Measurements from ENCODE around the gene ERF. TPM values are rescaled to one million over a fixed set of nuclear protein-coding genes. Genes with fewer than 3 reads are reported as not detected.

Gene ERF
- 157 TPM for polyA plus RNA-seq (2012; ENCODE audit: insufficient read length, low read depth)

DNA sequence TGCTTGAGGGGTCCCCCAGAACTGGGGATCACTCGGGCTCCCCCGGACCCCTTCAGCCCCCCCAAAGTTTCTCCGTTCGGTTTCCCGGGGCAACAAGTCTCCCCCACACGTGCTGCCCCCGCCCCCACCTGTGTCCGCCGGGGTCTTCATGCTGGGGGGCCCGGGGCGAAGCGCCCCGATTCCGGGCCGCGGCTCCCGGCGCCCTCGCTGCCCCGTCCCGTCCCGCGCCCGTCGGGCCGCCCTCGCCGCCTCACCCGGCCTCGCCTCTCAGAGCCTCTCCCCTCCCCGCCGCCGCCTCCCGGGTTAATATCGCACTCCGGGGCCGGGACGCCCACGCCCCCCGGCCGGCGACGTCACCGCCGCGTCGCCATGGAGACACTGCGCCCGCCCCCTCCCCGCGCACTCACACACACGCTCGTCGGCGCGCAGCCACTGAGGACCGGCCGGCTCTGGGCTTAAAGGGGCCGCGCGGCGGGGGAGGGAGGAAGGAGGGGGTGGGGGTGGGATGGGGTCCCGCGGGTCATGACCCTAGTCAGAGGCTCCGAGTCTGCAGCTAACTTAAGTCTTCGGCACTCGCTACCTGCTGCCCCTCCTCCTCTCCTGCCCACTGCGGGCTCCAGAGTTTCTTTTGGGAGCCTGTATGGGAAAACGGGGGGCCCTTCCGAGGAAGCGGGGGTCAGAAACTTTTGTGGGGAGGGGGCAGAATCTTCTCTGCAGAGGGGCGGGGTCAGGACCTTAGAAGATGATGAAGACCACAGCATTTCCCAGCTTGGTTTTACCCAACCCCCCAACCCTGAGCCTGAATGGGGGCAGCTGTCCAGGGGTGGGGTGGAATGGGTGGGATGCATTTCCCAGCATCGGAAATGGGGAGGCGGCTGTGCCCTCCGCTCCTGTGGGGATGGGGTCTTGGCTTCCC is at the start of gene ERF:
Gene ERF (minus strand): TSS at position 279 of the 916 bp plus-strand sequence. CDS start 129 bp downstream, at position 150.
- TF ChIP-seq, protein P1, sequence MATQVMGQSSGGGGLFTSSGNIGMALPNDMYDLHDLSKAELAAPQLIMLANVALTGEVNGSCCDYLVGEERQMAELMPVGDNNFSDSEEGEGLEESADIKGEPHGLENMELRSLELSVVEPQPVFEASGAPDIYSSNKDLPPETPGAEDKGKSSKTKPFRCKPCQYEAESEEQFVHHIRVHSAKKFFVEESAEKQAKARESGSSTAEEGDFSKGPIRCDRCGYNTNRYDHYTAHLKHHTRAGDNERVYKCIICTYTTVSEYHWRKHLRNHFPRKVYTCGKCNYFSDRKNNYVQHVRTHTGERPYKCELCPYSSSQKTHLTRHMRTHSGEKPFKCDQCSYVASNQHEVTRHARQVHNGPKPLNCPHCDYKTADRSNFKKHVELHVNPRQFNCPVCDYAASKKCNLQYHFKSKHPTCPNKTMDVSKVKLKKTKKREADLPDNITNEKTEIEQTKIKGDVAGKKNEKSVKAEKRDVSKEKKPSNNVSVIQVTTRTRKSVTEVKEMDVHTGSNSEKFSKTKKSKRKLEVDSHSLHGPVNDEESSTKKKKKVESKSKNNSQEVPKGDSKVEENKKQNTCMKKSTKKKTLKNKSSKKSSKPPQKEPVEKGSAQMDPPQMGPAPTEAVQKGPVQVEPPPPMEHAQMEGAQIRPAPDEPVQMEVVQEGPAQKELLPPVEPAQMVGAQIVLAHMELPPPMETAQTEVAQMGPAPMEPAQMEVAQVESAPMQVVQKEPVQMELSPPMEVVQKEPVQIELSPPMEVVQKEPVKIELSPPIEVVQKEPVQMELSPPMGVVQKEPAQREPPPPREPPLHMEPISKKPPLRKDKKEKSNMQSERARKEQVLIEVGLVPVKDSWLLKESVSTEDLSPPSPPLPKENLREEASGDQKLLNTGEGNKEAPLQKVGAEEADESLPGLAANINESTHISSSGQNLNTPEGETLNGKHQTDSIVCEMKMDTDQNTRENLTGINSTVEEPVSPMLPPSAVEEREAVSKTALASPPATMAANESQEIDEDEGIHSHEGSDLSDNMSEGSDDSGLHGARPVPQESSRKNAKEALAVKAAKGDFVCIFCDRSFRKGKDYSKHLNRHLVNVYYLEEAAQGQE (IDR thresholded peaks at IDR 0.05; ENCODE audit: insufficient read depth in 1 of 2, low read depth in 2 of 2, low read length in 2 of 2), result no peak
- TF ChIP-seq TAF1 (IDR thresholded peaks at IDR 0.05; ENCODE audit: borderline replicate concordance, insufficient read depth, low read length), result peak; percentile 86
- peak; percentile 85 for TF ChIP-seq POLR2AphosphoS5 (IDR thresholded peaks at IDR 0.05; ENCODE audit: low read depth, low read length)
- TF ChIP-seq SIN3A (IDR thresholded peaks at IDR 0.05; ENCODE audit: borderline replicate concordance, insufficient read depth, low read length), result peak; percentile 85; the same call in 1 of the 2 replicates
- TF ChIP-seq FOXP2 (optimal IDR thresholded peaks at IDR 0.05; ENCODE audit: borderline replicate concordance, extremely low read depth, extremely low read length, insufficient read depth), result no peak

DNA sequence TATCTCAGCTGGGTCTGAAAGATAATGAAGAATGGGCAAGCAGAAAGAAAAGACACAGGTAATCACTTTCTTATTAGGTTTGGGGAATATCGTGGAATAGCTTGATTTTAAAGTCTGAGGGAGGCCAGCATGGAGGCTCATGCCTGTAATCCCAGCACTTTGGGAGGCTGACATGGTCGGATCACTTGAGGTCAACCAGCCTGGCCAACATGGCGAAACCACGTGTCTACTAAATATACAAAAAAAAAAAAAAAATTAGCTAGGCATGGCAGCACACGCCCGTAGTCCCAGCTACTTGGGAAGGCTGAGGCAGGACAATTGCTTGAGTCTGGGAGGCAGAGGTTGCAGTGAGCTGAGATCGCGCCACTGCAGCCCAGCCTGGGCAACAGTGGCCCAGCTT is 48.9 kb upstream of the ERF start:
- TF ChIP-seq, protein P1 (IDR thresholded peaks at IDR 0.05; ENCODE audit: insufficient read depth in 1 of 2, low read depth in 2 of 2, low read length in 2 of 2), result no peak
- no peak for TF ChIP-seq TAF1 (IDR thresholded peaks at IDR 0.05; ENCODE audit: borderline replicate concordance, insufficient read depth, low read length)
- no peak for TF ChIP-seq SIN3A (IDR thresholded peaks at IDR 0.05; ENCODE audit: borderline replicate concordance, insufficient read depth, low read length)
- TF ChIP-seq FOXP2 (optimal IDR thresholded peaks at IDR 0.05; ENCODE audit: borderline replicate concordance, extremely low read depth, extremely low read length, insufficient read depth), result no peak
- TF ChIP-seq POLR2AphosphoS5 (IDR thresholded peaks at IDR 0.05; ENCODE audit: low read depth, low read length), result no peak

DNA sequence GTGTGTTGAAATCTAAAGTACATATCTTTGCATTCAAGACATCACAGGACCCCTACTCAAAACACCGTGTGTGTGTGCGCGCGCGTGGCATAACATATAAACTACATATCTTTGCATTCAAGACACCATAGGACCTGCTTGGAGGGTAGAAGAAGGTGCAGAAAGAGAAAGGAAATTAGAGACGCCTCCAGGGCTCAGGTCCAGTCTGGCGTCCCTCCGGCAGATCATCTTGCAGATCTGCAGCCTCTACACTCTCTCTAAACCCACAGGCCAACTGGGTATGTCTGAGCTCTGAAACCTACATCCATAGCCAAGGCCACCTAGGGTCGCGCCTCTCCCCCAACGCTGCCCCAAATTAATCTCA is 48.2 kb upstream of the ERF start:
- TF ChIP-seq SIN3A (IDR thresholded peaks at IDR 0.05; ENCODE audit: borderline replicate concordance, insufficient read depth, low read length) (0 out of 2 replicates have a peak, but pooled peaks have one; percentile 15), TAF1 (IDR thresholded peaks at IDR 0.05; ENCODE audit: borderline replicate concordance, insufficient read depth, low read length) (no peak)

DNA sequence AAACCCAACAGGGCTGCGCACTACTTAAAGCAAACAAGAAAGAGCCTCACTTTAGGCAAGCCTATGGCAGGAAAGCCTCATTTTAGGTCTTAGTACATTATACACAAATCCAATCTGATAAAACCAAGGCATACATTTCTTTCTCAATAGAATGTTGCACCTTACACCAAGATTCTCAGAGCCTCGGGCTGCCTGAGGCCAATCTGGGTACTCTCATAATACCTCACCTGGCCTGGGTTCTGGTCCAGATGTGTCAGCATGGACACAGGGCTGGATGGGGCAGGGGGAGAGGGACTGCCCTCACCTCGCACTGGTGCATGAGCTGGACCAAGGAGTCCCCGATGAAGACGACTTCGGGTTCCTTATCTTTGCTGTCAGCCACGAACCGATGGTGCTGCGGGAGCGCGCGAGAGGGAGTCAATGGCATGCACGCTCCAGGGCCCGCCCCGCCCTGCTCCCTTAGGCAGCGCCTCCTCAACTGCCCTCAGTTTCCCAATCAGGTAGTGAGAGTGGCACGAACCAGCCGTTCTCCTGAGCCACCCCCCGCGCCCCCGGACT is 46.8 kb upstream of the ERF start, which contains the start of gene PRR19:
Gene PRR19 (plus strand): TSS at position 487 of the 558 bp plus-strand sequence. CDS start 7,453 bp downstream, outside the sequence.
- TF ChIP-seq, protein P1 (IDR thresholded peaks at IDR 0.05; ENCODE audit: insufficient read depth in 1 of 2, low read depth in 2 of 2, low read length in 2 of 2), result no peak
- 0 out of 2 replicates have a peak, but pooled peaks have one; percentile 15 for TF ChIP-seq SIN3A (IDR thresholded peaks at IDR 0.05; ENCODE audit: borderline replicate concordance, insufficient read depth, low read length)

DNA sequence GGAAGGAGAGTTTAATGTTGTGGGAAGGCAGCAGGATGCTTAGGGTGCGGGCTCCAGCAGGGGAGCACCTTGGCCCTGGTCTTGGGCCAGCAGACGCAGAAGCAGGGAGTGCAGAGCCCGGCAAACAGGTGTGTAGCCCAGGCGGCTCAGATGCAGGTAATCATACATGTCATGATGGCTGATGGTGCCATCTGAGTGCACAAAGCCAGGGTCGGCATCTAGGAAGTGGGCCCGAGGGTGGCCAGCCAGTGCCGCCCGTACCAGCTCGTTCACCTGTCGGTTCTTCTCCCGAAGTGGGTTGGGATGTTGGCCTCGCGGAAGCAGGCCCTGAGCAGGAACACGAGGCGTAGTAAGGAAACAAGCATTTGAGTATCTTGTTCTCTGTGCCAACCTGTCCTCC is 42.1 kb upstream of the ERF start:
- TF ChIP-seq POLR2AphosphoS5 (IDR thresholded peaks at IDR 0.05; ENCODE audit: low read depth, low read length), result peak; percentile 13; the same call in 1 of the 2 replicates
- no peak for TF ChIP-seq SIN3A (IDR thresholded peaks at IDR 0.05; ENCODE audit: borderline replicate concordance, insufficient read depth, low read length)

All from PFSK-1 (cell line).